Astrocyte of the hippocampus (primary cell): Measurements from ENCODE around the gene TMEM35B.
A peak's percentile ranks its signal among the peaks of the same experiment; 100 is the strongest.
"Not testable (repeated sequence)": the region's sequence is repeated elsewhere in the genome, so short reads cannot be mapped to it uniquely, and the experiment has no call there.

Experiments used
- DNase-seq: peaks from one replicate; pipeline ENCODE4 v3.0.0; 2011; ENCODE audit warnings: low read depth, low spot score

Gene TMEM35B

DNA sequence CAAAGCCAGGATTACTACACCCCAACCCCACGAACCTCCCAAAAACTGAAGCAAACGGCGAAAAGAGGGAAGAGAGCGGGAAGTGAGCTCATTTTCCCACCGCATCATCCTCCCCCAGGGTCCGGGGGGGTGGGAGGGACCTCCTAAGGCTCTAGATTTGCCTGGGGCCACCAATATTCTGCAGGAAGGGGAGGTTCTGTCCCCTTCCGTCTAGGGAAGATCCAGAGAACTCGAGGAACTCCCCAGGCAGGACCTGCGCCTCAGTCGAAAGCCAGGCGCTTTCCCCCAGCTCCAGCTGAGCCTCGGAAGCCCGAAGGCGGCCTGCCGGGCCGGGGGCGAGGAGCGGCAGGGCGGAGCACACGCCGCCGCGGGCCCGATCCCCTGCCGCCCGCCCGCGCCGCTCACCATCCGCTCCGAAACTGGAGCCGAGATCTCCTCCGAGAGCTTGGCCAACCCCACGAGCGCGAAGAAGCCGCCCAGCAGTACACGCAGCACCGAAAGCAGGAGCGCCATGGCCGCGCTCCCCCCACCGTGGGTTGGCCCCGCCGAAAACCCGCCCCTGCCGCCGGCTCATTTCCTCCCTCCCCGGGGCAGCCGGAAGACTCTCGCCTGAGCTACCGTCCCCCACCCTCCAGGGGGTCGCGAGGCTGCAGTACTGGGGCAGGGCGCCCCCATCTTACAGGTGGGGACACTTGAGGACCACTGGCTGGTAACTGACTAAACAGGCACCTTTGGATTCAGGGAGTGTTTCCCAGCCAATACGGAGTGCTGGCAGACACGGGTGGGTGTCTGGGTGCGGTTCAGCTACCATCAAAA, at the start of gene TMEM35B:
TMEM35B (minus strand) TSS at position 555 of the 816 bp plus-strand sequence; CDS start at position 513, 42 bp downstream.
- peak; percentile 82 for DNase-seq

DNA sequence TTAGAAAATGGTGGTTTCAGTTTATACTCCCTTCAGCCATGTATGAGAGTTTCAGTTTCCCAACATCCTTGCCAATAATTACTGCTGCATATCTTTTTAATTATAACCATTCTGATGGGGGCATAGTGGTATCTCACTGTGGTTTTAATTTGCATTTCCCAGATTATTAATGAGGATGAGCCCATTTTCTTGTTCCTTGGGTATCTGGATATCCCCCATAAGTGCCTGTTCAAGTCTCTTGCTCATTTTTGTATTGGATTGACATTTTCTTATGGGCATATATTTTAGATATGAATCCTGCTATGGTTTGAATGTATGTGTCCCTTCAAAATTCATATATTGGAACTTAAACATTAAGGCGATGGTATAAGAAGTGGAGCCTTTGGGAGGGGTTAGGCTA, 48.2 kb upstream of the TMEM35B start:
- no peak for DNase-seq

DNA sequence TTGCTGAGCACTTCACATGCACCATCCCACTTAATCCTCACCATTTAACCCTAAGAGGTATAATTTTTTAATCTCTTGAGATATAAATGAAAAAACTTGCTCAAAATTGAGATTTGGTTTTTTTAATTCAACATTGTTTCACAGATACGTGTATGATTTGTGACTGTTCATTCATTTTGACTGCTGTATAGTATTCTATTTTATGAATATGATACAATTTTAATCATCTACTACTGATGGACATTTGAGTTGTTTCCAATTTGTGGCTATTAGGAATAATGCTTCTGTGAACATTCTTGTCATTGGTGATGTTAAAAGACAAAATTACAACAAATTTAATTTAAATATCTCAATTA, 47.2 kb upstream of the TMEM35B start:
- no peak for DNase-seq

DNA sequence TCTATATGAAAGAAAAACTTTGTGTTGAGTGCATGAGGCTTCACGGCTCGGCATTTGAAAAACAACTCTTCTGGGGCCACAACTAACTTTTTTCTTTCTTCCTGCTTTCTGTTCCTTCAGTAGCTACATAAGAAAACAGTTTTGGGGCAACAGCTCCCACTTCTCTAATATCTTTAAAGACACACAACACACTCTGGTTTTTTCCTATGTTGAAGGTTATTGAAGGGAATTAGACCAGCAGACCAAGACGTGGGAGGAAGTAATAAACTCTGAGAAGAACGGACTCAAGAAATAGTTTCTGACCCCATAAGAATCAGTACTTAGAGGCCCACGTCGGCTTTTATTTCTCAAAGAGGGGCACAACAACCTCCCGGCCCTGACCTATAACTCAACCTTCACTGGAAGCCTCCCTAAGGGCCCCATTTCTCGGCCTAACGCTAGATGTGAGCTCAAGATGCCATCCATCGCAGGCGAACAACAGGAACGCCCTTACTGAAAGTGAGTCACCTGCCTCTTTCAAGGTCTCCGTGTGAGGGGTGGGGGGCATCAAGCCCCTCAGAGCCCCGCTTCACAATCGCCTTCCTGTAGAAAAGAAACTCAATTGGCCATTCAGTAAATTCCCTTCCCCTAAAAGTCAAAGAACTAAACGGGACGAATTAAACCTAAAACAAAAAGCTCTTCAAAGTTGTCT, 45.8 kb upstream of the TMEM35B start:
- peak; percentile 72 for DNase-seq

DNA sequence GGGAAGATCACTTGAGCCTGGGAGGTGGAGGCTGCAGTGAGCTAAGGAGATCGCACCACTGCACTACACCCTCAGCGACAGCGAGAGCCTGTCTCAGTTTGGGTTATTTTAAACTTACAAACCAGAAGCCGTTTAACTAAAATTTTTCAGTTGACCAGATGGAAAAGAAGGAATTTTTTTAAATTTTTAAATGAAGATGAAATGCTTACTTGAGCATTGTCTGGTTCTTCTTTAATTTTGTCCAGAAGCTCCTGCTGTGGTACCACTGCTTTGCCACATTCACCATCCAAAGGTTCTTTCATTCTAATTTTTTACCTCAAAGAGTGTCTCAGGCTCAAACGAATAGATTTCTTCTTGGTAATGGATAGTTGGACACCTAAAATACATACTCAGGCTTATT, 45.2 kb upstream of the TMEM35B start:
- DNase-seq = no peak

DNA sequence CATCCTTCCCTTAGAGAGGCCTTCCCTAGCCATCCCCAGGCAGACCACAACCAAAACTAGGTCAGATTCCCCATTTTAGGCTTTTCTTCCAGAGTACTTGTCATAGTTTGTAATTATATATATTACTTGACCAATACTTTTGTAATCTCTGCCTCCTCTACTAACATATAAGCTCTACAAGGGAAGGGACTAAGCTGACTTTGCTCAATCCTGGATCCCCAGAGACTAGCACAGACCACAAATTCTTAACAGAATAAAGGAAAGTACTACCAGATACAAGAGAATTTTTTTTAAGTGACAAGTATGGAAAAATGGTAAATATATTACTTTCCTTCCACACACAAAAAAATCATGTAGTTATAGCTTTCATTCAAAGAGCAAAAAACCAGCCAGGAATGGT, 44.6 kb upstream of the TMEM35B start:
- DNase-seq = no peak

DNA sequence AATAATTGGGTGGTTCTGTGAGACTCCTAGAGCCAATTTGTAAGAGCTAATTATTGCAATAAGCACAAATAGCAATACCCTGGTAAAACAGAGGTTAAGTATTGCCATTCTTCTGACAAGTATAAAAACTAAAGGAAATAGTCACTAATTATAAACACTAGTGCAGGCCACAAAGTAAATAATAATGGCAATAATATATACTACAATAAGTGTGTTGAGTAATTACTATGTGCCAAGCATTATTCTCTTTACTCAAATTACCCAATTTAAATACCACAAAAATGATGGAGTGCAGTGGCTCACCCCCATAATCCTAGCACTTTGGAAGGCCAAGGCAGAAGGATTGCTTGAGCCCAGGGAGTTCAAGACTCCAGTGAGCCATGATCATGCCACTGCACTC, 31.3 kb upstream of the TMEM35B start:
- DNase-seq = no peak

DNA sequence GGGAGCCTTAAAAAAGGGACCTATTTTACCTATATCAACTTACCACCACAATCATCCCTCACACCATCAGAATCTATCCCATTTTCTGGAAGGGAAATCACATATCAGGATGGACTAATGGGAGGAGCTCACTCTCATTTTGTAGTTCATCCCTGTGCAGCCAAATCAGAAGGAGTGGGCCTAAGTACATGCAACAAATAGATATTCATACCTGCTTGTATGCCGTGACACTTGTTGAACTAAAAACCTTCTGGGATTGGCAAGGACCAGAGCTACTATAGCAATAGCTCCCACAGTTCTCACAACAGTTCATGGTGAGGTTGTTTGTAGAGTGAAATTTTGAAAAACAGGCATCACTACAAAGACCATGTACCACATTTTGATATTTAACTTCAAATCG, 29.3 kb upstream of the TMEM35B start:
- DNase-seq = no peak

DNA sequence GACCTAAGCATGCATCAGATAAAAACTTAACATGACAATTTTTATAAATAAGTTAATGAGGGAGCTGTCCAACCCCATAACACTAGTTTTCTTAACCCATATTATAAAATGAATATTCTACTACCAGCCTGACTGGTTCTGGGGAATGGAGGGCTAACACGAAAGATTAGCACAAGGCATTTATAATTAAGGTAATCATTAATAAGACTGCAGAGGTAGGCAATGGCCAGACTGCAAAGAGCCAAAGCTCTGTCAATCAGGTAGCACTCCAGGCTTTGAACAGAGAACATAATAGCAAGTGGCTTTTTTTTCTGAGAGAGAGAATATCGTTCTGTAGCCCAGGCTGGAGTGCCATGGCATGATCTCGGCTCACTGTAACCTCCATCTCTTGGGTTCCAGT, 20.6 kb upstream of the TMEM35B start:
- DNase-seq = no peak

DNA sequence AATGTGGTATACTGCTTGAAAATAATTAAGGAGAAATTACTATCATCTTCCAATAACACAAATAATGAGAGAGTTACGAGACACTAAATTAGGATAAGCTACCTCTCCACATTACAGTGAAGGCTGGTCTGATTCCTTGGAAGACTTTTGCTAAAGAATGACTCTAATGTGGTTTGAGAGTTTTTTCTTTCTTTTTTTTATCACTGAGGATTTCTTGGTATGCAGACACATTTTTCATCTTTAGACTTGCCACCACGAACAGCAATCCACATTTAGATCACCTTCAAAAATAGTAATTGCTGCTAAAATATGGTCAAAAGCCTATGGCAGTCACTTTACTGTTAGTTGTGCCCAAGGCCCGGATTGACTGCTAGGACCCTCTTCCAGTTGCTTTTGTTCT, 16.6 kb upstream of the TMEM35B start:
- DNase-seq = peak; percentile 68

DNA sequence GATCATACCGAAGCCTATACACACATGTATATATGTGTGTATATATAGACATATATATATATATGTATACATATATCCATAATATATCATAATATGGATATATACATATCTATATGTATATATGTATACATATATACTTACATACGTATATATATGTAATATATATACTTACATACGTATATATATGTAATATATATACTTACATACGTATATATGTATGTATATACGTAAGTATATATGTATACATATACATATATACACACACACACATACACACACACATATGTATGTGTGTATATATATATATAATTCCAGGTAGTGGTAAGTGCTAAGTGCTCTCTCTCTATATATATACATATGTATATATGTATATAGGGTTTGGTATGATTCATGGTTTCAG, 9.7 kb upstream of the TMEM35B start:
- DNase-seq = no peak

DNA sequence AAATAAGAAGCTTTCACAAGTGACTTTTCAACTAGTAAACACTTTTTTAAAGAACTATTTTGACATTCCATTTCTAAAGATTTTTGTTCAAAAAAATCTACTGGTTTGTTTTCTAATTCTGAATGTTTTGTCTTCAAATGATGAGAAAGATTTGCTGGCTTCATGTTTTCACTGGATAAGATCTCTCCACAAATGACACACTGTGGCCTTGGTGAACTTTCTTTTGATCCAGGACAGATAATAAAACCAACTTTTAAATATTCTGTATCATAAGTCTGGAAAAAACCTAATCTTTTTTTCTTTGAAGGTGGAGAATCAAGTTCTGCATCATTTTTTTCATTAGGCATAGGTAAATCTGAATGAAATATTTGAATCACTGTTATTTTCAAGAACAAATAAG, 3.4 kb upstream of the TMEM35B start:
- DNase-seq = no peak

DNA sequence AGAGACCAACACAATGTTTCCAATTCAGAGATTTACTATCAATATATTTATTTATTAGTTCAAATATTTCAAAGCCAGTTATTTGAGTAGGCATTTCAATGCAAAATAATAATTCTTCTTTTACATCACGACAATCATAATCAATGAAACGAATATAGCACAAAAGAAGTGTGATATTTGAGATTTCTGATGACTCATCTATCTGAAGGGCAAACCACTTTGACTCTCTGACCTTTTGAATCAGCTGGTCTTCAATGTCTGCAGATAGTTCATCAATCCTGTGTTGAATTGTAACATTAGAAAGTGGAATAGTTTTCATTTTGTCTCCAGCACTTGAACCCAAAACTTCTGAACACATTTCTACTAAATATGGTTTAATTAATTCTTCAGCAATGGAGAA, 3.0 kb upstream of the TMEM35B start:
- DNase-seq = no peak

DNA sequence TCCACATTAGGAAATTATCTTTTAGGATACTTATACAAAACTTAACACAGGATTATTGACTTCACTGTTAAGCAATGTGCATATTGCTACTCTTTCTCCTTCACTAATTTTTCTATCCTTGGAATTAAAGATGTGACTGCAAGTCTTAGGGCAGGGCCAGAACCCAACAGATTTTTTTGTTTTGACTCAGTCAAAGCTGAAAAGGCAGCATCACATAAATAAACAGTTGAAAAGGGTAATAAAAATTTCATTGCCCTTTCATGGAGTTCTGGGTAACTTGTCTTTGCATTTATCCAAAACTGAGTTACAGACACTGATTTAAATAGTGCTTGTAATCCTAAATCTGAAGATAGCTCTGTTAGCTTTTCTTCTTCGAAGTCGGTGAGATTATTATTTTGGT, 1.9 kb upstream of the TMEM35B start:
- DNase-seq = no peak

DNA sequence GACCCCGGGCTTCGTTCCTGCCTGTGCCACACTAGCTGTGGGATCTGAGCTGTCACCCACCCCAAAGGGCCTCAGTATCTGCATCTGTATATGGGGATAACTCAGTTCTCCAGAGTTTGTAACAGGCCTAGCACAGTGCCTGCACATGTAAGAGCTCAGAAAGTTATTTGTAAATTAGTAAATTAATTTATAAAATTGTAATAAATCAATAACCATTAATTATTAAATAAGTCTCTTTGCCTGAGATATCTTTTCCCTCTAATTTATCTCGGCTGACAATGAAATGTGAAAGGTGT, 410 bp upstream of the TMEM35B start:
- DNase-seq = not testable (repeated sequence)

DNA sequence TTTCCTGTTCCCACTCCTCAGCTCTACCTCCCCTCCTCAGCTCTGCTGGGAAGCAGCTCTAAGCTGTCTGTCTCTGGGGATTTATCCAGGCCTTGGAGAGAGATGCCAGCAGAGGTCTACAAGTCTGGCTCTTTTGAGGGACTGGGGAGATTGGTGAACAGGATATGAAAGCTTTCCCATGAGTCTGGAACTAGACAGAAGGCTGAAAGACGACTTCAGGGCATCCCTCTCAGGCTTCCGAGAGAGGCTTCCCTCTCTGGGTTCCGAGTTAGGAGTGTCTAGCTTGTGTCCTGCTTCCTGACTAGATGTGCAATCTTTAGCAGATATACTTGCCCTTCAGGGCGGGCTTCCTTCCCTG, 733 bp downstream of the TMEM35B start:
- no peak for DNase-seq

DNA sequence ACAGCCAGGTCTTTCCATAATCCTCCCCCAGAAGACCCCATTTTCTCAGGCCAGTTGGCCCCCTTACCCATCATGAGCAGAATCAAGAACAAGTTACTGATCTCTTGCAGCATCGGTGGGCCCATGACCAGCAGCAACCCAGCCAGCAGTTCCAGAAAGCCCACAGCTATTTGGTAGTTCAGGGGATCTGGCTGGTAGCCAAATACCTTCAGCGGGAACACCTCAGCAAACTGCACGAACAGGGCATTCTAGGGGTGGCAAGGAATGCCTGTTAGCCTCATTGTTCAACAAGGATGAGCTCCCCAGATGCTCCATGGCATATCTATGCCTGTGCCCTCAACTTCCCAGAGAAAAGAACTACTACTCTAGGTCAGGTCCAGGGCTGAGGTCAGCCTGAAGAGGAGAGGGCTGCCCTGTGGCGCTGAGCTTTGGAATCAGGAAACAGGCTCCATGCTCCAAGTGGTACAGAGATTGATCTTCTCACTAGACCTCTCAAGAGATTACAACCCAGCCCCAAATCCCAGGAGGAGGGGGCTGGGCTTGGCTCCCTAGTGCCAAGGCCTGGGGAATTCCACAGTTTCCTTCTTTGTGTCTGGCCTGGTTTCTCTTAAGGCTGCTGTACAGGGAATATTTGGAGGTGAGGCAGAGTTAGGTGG, 1.3 kb downstream of the TMEM35B start:
- peak; percentile 74 for DNase-seq

DNA sequence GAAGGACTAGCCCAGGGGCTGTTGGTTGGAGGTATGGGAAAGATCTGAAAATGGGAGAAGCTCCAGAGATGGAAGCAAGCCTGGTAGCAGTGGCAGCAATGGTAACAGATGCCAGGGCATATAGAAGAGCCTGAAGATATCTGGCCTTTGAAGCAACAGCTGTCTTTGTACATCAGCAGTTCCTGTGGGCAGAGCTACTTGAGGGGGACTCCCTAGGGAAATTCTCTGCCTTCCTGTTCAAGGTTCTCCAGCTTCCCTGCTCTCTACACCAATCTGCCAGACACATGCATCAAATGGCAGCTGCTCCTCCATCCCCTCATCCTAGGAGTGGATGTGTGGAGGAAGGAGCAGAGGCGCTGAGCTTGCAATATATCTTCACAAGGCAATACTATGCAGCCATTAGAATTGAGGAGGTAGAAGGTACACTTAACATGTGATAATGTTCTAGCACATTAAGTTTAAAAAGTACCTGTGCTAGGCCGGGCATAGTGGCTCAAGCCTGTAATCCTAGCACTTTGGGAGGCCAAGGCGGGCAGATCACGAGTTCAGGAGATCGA, 2.2 kb downstream of the TMEM35B start:
- no peak for DNase-seq

DNA sequence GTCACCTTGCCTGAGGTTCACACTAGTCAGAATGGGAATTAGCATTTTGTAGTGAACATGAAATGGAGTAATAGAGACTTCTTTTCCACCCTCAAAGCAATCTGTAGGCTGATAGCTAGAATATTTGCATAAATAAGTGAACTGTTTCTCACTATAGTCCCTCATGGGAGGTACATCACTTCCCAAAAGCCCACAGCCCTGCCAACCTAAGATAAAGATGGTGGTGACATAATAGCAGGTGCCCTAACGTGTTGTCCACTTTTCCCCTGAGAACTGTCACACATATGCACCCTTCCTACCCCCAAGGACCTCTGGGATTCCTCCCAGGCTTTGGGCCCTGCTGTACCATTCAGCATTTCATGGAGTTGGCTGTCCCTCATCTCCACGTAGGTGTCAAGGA, 4.4 kb downstream of the TMEM35B start:
- DNase-seq = no peak

DNA sequence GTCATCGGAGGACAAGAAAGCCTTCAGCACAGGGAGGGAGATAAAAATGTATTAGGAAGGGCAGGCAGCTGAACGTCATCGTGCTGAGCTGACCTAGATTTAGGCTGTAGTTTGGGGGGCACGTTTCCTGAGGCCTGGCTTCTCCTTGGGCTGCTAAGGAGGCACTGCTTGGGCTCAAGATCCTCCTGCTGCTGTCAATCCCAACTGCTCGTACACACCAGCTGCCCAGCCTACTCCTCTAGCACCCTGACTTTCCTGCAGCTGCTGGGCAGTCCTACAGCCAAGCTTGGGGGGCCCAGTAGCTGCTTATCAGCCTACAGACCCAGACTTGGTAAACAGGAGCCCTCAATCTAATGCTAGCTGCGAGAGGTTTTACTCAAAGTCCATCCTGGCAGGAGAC, 6.2 kb downstream of the TMEM35B start:
- no peak for DNase-seq

DNA sequence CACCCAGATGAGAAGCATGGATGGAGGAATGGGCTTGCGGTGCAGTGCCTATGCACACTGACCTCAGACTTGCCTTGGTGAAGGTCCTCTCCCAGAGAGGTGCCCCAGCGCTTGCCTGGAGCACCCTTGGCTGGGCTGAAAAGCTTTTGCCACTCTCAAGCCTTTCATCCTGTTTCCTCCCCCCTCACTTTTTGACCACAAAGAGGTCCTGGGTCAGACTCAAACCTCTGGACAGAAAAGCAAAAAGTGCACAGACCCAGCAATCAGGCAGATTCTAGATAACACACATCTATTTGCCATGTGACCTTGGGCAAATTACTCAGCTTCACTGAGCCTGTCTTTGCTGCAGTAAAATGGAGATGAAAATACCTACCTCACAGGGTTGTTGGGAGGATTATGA, 7.3 kb downstream of the TMEM35B start:
- DNase-seq = no peak

DNA sequence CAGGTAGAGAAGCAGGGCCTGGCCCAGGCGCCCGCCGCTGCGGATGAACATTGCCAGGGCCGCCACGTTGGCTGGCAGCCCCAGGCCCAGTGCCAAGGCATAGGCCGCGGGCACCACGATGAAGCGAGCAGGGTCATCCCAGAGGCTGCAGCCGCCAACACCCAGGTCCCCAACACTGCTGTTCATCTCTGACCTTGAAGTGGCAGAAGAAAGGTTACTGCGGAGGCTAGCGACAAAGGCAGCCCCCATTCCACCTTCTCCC, 8.0 kb downstream of the TMEM35B start:
- no peak for DNase-seq
